GM23248 (cell line): ENCODE measurements around the gene MRTFA. TPM values are rescaled to one million over a fixed set of nuclear protein-coding genes. Genes with fewer than 3 reads are reported as not detected.

Source experiments
- DNase-seq: peaks from one replicate; pipeline ENCODE4 v3.0.0-alpha.2; 2015
- H2AFZ ChIP-seq: fragments of 200-600 bp; sonication (generic); 2 replicates; pipeline ENCODE4 v1.6.1; 2016; ENCODE audit warnings: antibody characterized with exemption
- H3F3A ChIP-seq: fragments of 200-600 bp; sonication (generic); 2 replicates; pipeline ENCODE4 v1.6.1; 2016; ENCODE audit warnings: mild to moderate bottlenecking, antibody characterized with exemption, mixed run types; ENCODE audit not compliant: insufficient read depth
- H3K27ac ChIP-seq: fragments of 200-600 bp; sonication (generic); 2 replicates; pipeline ENCODE4 v1.5.1; 2016; ENCODE audit warnings: mild to moderate bottlenecking
- H3K27me3 ChIP-seq: fragments of 200-600 bp; sonication (generic); replicated peaks from 2 replicates; pipeline ENCODE4 v1.6.1; 2016; ENCODE audit warnings: mild to moderate bottlenecking; ENCODE audit not compliant: insufficient read depth
- H3K36me3 ChIP-seq: fragments of 200-600 bp; sonication (generic); 2 replicates; pipeline ENCODE4 v1.6.1; 2016; ENCODE audit warnings: low read depth, mild to moderate bottlenecking
- H3K4me1 ChIP-seq: fragments of 200-600 bp; sonication (generic); 2 replicates; pipeline ENCODE4 v1.6.1; 2016; ENCODE audit warnings: mild to moderate bottlenecking; ENCODE audit not compliant: insufficient read depth
- H3K4me2 ChIP-seq: fragments of 200-600 bp; sonication (generic); one replicate; pipeline ENCODE4 v1.6.1; 2016; ENCODE audit warnings: mild to moderate bottlenecking; ENCODE audit not compliant: unreplicated experiment
- H3K4me3 ChIP-seq: fragments of 200-600 bp; sonication (generic); 2 replicates; pipeline ENCODE4 v1.5.1; 2016; ENCODE audit warnings: mild to moderate bottlenecking
- H3K79me2 ChIP-seq: fragments of 200-600 bp; sonication (generic); 2 replicates; pipeline ENCODE4 v1.6.1; 2016; ENCODE audit warnings: mild to moderate bottlenecking; ENCODE audit not compliant: insufficient read depth
- H3K9ac ChIP-seq: fragments of 200-600 bp; sonication (generic); 2 replicates; pipeline ENCODE4 v1.6.1; 2016; ENCODE audit warnings: mild to moderate bottlenecking
- H3K9me2 ChIP-seq: fragments of 200-600 bp; sonication (generic); 2 replicates; pipeline ENCODE4 v1.6.1; 2016; ENCODE audit warnings: mixed run types, mild to moderate bottlenecking, moderate library complexity; ENCODE audit not compliant: insufficient read depth
- H3K9me3 ChIP-seq: fragments of 200-600 bp; sonication (generic); one replicate; pipeline ENCODE4 v1.6.1; 2017; ENCODE audit warnings: low read depth
- H4K20me1 ChIP-seq: fragments of 200-600 bp; sonication (generic); 2 replicates; pipeline ENCODE4 v1.6.0; 2016; ENCODE audit not compliant: insufficient read depth
- EZH2 ChIP-seq: fragments of 200-600 bp; sonication (generic); IDR thresholded peaks from 2 replicates; pipeline ENCODE4 v1.6.1; 2018; ENCODE audit warnings: antibody characterized with exemption, mild to moderate bottlenecking; ENCODE audit not compliant: insufficient read depth, poor library complexity, severe bottlenecking
- EZH2phosphoT487 ChIP-seq: fragments of 200-600 bp; sonication (generic); IDR thresholded peaks from 2 replicates; pipeline ENCODE4 v1.6.1; 2018; ENCODE audit warnings: antibody characterized with exemption, moderate library complexity, mild to moderate bottlenecking, low read depth; ENCODE audit not compliant: insufficient read depth
- WGBS, 2 experiments: methylation state at CpG; one replicate each; pipeline ENCODE4 v1.1.6; 2015 to 2017; ENCODE audit warnings: low lambda C conversion rate in 2 of 2, low coverage in 1 of 2; ENCODE audit errors: missing lambda C conversion rate in 2 of 2; 5-methylcytosine and 5-hydroxymethylcytosine counted together
- in situ Hi-C: fragments of 300-500 bp; cut with MboI; formaldehyde crosslinking; loops from 2 replicates; pipeline ENCODE4 v1.15.0; 2020
- polyA plus RNA-seq: library from polyadenylated mRNA; unstranded; fragments of >200 nt; fragmentation: Nextera tagmentation; extraction: Ambion mirVana; gene quantifications from 2 replicates; pipeline ENCODE4 v1.2.1, GENCODE V29; 2016
- total RNA-seq: library from RNA; depleted of rRNA; stranded (reverse); fragments of >200 nt; shearing (Covaris generic); gene quantifications from 2 replicates; pipeline ENCODE4 v1.2.3, GENCODE V29; 2014

The MRTFA gene
- total and polyA plus RNA-seq, 2 experiments from 2014 or later: 24.2 to 49.2 TPM

DNA sequence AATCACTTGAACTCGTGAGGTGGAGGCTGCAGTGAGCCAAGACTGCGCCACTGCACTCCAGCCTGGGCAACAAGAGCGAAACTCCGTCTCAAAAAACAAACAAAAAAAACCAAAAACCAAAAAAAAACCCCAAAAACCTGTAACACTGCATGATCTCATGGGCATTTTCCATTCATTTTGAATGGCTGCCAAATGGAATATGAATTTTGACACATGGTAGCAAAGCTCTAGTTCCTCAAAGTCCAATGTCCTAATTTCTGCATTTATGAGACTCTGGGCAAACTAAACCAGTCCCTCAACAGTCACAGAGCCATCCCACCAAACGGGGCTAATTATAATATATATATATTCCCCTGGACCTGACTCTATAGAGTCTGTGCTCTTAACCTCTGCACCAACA, 204.4 kb downstream of the MRTFA start:
- DNase-seq: no peak
- Histone ChIP-seq H2AFZ (no peak overlapping the region), H3K36me3 (peaks cover 15% of the 10 kb centered on the region), H3K4me3 (no peak overlapping the region), H3K4me1 (peaks cover 11% of the 10 kb centered on the region), H3K27me3 (no peaks in the 10 kb centered on the region), H3K9ac (no peak overlapping the region), H3K27ac (no peak overlapping the region), H4K20me1 (no peaks in the 10 kb centered on the region), H3K4me2 (no peak overlapping the region), H3F3A (peaks cover 19% of the 10 kb centered on the region; the same call in 1 of the 2 replicates), H3K9me2 (no peaks in the 10 kb centered on the region), H3K79me2 (peaks cover 82% of the 10 kb centered on the region), H3K9me3 (no peaks in the 10 kb centered on the region)
- WGBS, 2 experiments: 86% methylated on average over 5 of the region's 5 CpGs
- in situ Hi-C loops: loop anchor here (25.0 kb wide), 1 partner anchor 205 kb away; the partner anchor contains the start of gene MRTFA
- TF ChIP-seq EZH2: no peak
- no peak for TF ChIP-seq EZH2phosphoT487

- no peaks in the 10 kb centered on the region for H3K9me3 ChIP-seq
- no peak overlapping the region for H3K9ac ChIP-seq
- H3F3A ChIP-seq: peaks cover 7% of the 10 kb centered on the region; the same call in 1 of the 2 replicates
- TF ChIP-seq EZH2 (no peak), EZH2phosphoT487 (no peak)
- no peaks in the 10 kb centered on the region for H3K9me2 ChIP-seq
- no peak overlapping the region for H3K27ac ChIP-seq
- in situ Hi-C loops: loop anchor here (25.0 kb wide), 1 partner anchor 206 kb away; the partner anchor contains the start of gene MRTFA
- H3K4me3 ChIP-seq: no peak overlapping the region
- no peaks in the 10 kb centered on the region for H4K20me1 ChIP-seq
- H3K79me2 ChIP-seq: peaks cover 76% of the 10 kb centered on the region
- 98 to 99% methylated on average over 4 of the region's 4 CpGs for WGBS, 2 experiments
- H2AFZ ChIP-seq: no peak overlapping the region
- no peaks in the 10 kb centered on the region for H3K4me1 ChIP-seq
- H3K36me3 ChIP-seq: peaks cover 15% of the 10 kb centered on the region
- no peak overlapping the region for H3K4me2 ChIP-seq
- H3K27me3 ChIP-seq: no peaks in the 10 kb centered on the region
- no peak for DNase-seq
Measured at GRCh38 chr22:40430991-40431390, 205.5 kb downstream of the MRTFA start.

GRCh38 chr22:40429481-40429880, 207.0 kb downstream of the MRTFA start:
- Histone ChIP-seq H3K4me3 (no peak overlapping the region), H3K9me3 (no peaks in the 10 kb centered on the region), H3K4me1 (no peaks in the 10 kb centered on the region), H3K9me2 (no peaks in the 10 kb centered on the region), H3K27ac (no peak overlapping the region), H3F3A (0 out of 2 replicates have a peak, but pooled peaks cover 5% of the 10 kb centered on the region), H3K9ac (no peak overlapping the region), H2AFZ (no peak overlapping the region), H3K4me2 (no peak overlapping the region), H3K36me3 (peaks cover 15% of the 10 kb centered on the region), H3K27me3 (no peaks in the 10 kb centered on the region), H4K20me1 (no peaks in the 10 kb centered on the region), H3K79me2 (peaks cover 60% of the 10 kb centered on the region)
- in situ Hi-C loops: loop anchor here (25.0 kb wide), 1 partner anchor 208 kb away; the partner anchor contains the start of gene MRTFA
- no peak for TF ChIP-seq EZH2
- no peak for TF ChIP-seq EZH2phosphoT487
- DNase-seq: no peak
- 97 to 100% methylated on average over 4 of the region's 4 CpGs for WGBS, 2 experiments

GRCh38 chr22:40428796-40429195, 207.7 kb downstream of the MRTFA start:
- peaks cover 13% of the 10 kb centered on the region for H3K36me3 ChIP-seq
- no peak for DNase-seq
- 95% methylated on average over 4 of the region's 4 CpGs for WGBS, 2 experiments
- H2AFZ ChIP-seq: no peak overlapping the region
- no peak overlapping the region for H3K4me2 ChIP-seq
- no peak overlapping the region for H3K9ac ChIP-seq
- TF ChIP-seq EZH2phosphoT487 (no peak), EZH2 (no peak)
- H3F3A ChIP-seq: 0 out of 2 replicates have a peak, but pooled peaks cover 4% of the 10 kb centered on the region
- H3K27ac ChIP-seq: no peak overlapping the region
- no peaks in the 10 kb centered on the region for H3K9me3 ChIP-seq
- peaks cover 54% of the 10 kb centered on the region for H3K79me2 ChIP-seq
- no peaks in the 10 kb centered on the region for H3K27me3 ChIP-seq
- in situ Hi-C loops: loop anchor here (25.0 kb wide), 1 partner anchor 209 kb away; the partner anchor contains the start of gene MRTFA
- H4K20me1 ChIP-seq: no peaks in the 10 kb centered on the region
- H3K4me1 ChIP-seq: no peaks in the 10 kb centered on the region
- H3K9me2 ChIP-seq: no peaks in the 10 kb centered on the region
- no peak overlapping the region for H3K4me3 ChIP-seq
